HepG2 (cell line): Measurements from ENCODE around the gene TBC1D14. TPM values are rescaled to one million over a fixed set of nuclear protein-coding genes. Genes with fewer than 3 reads are reported as not detected.

ENCODE experiments used
- CBX1 ChIP-seq: IDR thresholded peaks from one replicate; pipeline ENCODE4 v1.6.1; 2016; ENCODE audit warnings: antibody characterized with exemption, low read depth
- FOXM1 ChIP-seq: sonication (generic); formaldehyde crosslinking; IDR thresholded peaks from 2 replicates; pipeline ENCODE4 v1.5.0; 2020; ENCODE audit warnings: missing genetic modification reagents
- MBD4 ChIP-seq: IDR thresholded peaks from 2 replicates; pipeline ENCODE4 v1.6.1; 2012; ENCODE audit warnings: low read length, inconsistent platforms, borderline replicate concordance
- NR2C2 ChIP-seq: sonication (generic); formaldehyde crosslinking; IDR thresholded peaks from 2 replicates; pipeline ENCODE4 v1.4.0; 2020; ENCODE audit warnings: missing genetic modification reagents, mild to moderate bottlenecking, moderate library complexity, borderline replicate concordance
- PTBP1 ChIP-seq: fragments of 200-400 bp; formaldehyde crosslinking; IDR thresholded peaks from 2 replicates; pipeline ENCODE4 v1.6.1; 2018; ENCODE audit warnings: low read length, low read depth; ENCODE audit not compliant: poor library complexity, severe bottlenecking
- RARA ChIP-seq: IDR thresholded peaks from 2 replicates; pipeline ENCODE4 v1.6.1; 2016; ENCODE audit warnings: missing genetic modification reagents, missing compliant biosample characterization
- RBFOX2 ChIP-seq: fragments of 200-400 bp; formaldehyde crosslinking; IDR thresholded peaks from 2 replicates; pipeline ENCODE4 v1.6.1; 2017; ENCODE audit warnings: low read depth, mild to moderate bottlenecking, low read length
- SALL2 ChIP-seq: sonication (generic); formaldehyde crosslinking; IDR thresholded peaks from 2 replicates; pipeline ENCODE4 v1.8.1; 2023; ENCODE audit warnings: mild to moderate bottlenecking, missing genetic modification reagents, inconsistent platforms
- YEATS4 ChIP-seq: sonication (generic); formaldehyde crosslinking; IDR thresholded peaks from 2 replicates; pipeline ENCODE4 v1.4.0; 2020; ENCODE audit warnings: missing genetic modification reagents, borderline replicate concordance
- ZBTB3 ChIP-seq: sonication (generic); formaldehyde crosslinking; IDR thresholded peaks from 2 replicates; pipeline ENCODE4 v1.4.0; 2020; ENCODE audit warnings: low read depth, mild to moderate bottlenecking, moderate library complexity, missing genetic modification reagents, borderline replicate concordance
- ZC3H13 ChIP-seq: sonication (generic); formaldehyde crosslinking; IDR thresholded peaks from 2 replicates; pipeline ENCODE4 v1.8.1; 2023; ENCODE audit warnings: mild to moderate bottlenecking, missing genetic modification reagents, moderate library complexity
- ZFY ChIP-seq: sonication (generic); formaldehyde crosslinking; IDR thresholded peaks from 2 replicates; pipeline ENCODE4 v1.4.0; 2020; ENCODE audit warnings: missing genetic modification reagents
- ZMYM2 ChIP-seq: sonication (generic); formaldehyde crosslinking; IDR thresholded peaks from 2 replicates; pipeline ENCODE4 v1.8.0; 2022; ENCODE audit warnings: mild to moderate bottlenecking, missing genetic modification reagents
- ZNF333 ChIP-seq: sonication (generic); formaldehyde crosslinking; IDR thresholded peaks from 2 replicates; pipeline ENCODE4 v1.4.0; 2020; ENCODE audit warnings: mild to moderate bottlenecking, missing genetic modification reagents, borderline replicate concordance
- ZNF33B ChIP-seq: sonication (generic); formaldehyde crosslinking; IDR thresholded peaks from 2 replicates; pipeline ENCODE4 v1.5.1; 2020; ENCODE audit warnings: mild to moderate bottlenecking, missing genetic modification reagents
- ZNF543 ChIP-seq: sonication (generic); formaldehyde crosslinking; IDR thresholded peaks from 2 replicates; pipeline ENCODE4 v1.4.0; 2020; ENCODE audit warnings: mild to moderate bottlenecking, missing genetic modification reagents
- ZNF670 ChIP-seq: sonication (generic); formaldehyde crosslinking; IDR thresholded peaks from 2 replicates; pipeline ENCODE4 v1.8.0; 2022; ENCODE audit warnings: mild to moderate bottlenecking, missing genetic modification reagents, borderline replicate concordance
- ZNF777 ChIP-seq: sonication (generic); formaldehyde crosslinking; IDR thresholded peaks from 2 replicates; pipeline ENCODE4 v1.4.0; 2020; ENCODE audit warnings: missing genetic modification reagents
- polyA plus RNA-seq, 8 experiments: library from polyadenylated mRNA; depleted of rRNA in 3 of 8; stranded (reverse) in 7 of 8; unstranded in 1 of 8; fragments of >200 nt; fragmentation: Illumina TruSeq in 4 of 8; extraction: Trizol in 4 of 8; gene quantifications; 2 replicates each; pipeline versions ENCODE4 v1.2.1 to v1.2.3, GENCODE V29; 2011 to 2016; ENCODE audit warnings: low read depth in 4 of 8, missing spikeins in 1 of 8, mixed read lengths in 1 of 8; ENCODE audit not compliant: insufficient read depth in 1 of 8
- total RNA-seq, 5 experiments: library from RNA; depleted of rRNA; stranded (reverse); fragments of >200 nt; fragmentation: Illumina TruSeq; extraction: Trizol; gene quantifications; 2 replicates each; pipeline ENCODE4 v1.2.3, GENCODE V29; 2016; ENCODE audit warnings: low read depth in 1 of 5
- TF ChIP-seq, protein P1 (sequence below): sonication (generic); formaldehyde crosslinking; IDR thresholded peaks from 2 replicates; pipeline ENCODE4 v1.8.1; 2023; ENCODE audit warnings: mild to moderate bottlenecking, missing genetic modification reagents, borderline replicate concordance
- TF ChIP-seq, protein P2 (sequence below): IDR thresholded peaks from 2 replicates; pipeline ENCODE4 v1.6.1; 2016

TBC1D14 gene
- total and polyA plus RNA-seq, 2 of the 13 experiments (the other 11 are each of a cell fraction or from before 2014, with no cell fraction given), result 29.5 to 46.5 TPM

DNA sequence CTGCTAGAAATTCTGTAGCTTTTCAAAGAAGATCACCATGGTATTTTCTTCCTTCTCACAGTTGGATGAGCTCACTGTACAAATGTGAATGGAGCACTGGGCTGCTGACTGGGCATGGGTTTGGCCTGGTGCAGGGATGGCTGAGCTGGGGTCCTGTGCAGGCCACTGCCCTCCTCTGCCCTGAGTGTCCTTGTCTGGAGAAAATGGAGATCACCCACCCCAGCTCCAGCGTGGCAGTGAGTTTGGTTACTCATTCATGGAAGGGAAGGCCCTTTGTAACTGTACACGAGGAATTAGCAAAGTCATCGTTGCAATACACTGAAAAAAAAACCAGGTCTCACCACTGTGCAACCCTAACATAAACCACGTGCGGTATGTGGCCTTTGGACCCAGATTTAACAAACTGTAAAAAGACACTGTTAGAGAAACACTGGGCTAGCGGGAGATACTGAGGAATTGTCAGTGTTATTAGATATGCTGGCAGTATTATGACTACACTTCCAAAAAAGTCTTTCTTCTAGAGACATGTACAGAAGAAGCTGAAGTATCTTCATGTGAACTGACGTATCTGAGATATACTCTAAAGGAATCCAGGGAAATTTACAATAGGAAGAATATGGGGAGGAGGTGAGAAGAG lies 16.1 kb upstream of the TBC1D14 start (continued):
- no peak for TF ChIP-seq PTBP1
- TF ChIP-seq ZNF670 (CRISPR knock-in tag), result peak; percentile 80
- TF ChIP-seq, protein P1, sequence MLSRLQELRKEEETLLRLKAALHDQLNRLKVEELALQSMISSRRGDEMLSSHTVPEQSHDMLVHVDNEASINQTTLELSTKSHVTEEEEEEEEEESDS (CRISPR knock-in tag), result 0 out of 2 replicates have a peak, but pooled peaks have one; percentile 56
- peak; percentile 69 for TF ChIP-seq NR2C2 (CRISPR knock-in tag)
- TF ChIP-seq, protein P2, sequence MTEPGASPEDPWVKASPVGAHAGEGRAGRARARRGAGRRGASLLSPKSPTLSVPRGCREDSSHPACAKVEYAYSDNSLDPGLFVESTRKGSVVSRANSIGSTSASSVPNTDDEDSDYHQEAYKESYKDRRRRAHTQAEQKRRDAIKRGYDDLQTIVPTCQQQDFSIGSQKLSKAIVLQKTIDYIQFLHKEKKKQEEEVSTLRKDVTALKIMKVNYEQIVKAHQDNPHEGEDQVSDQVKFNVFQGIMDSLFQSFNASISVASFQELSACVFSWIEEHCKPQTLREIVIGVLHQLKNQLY (CRISPR knock-in tag), result peak; percentile 99
- peak; percentile 96 for TF ChIP-seq ZBTB3 (CRISPR knock-in tag)
- TF ChIP-seq RARA (CRISPR knock-in tag), result peak; percentile 89
- TF ChIP-seq FOXM1 (CRISPR knock-in tag), result no peak
- no peak for TF ChIP-seq ZNF333
- TF ChIP-seq ZNF777 (CRISPR knock-in tag), result peak; percentile 50; the same call in 1 of the 2 replicates
- TF ChIP-seq MBD4, result no peak; the same call in 1 of the 2 replicates
- TF ChIP-seq ZFY (CRISPR knock-in tag), result peak; percentile 77
- TF ChIP-seq ZNF33B (CRISPR knock-in tag), result no peak
- peak; percentile 55; the same call in 1 of the 2 replicates for TF ChIP-seq SALL2 (CRISPR knock-in tag)
- TF ChIP-seq RBFOX2, result peak; percentile 60
- 0 out of 2 replicates have a peak, but pooled peaks have one; percentile 51 for TF ChIP-seq ZC3H13 (CRISPR knock-in tag)
- peak; percentile 45 for TF ChIP-seq ZMYM2 (CRISPR knock-in tag)
- peak; percentile 98 for TF ChIP-seq YEATS4 (CRISPR knock-in tag)
- TF ChIP-seq CBX1, result no peak
- no peak for TF ChIP-seq ZNF543
- TF ChIP-seq, all 625 proteins: peak for 322
